ENCODE data around the gene UBL4B.

UBL4B gene

GRCh38 chr1:110070282-110070669 lies 42.0 kb upstream of the UBL4B start:
- TF ChIP-seq YY1 (IDR thresholded peaks at IDR 0.05; ENCODE audit: low read depth) (no peak), USF1 (IDR thresholded peaks at IDR 0.05) (no peak)

GRCh38 chr1:110070671-110071242 lies 41.5 kb upstream of the UBL4B start, which contains the start of gene ALX3:
ALX3 (minus strand) TSS chr1:110070672; CDS start chr1:110070612, 60 bp downstream.
- TF ChIP-seq MAX (IDR thresholded peaks at IDR 0.05) (no peak), ZBTB7A (IDR thresholded peaks at IDR 0.05; ENCODE audit: low read depth) (no peak), REST (IDR thresholded peaks at IDR 0.05; ENCODE audit: low read depth) (no peak), RAD21 (IDR thresholded peaks at IDR 0.05; ENCODE audit: low read depth) (no peak), EP300 (IDR thresholded peaks at IDR 0.05; ENCODE audit: borderline replicate concordance) (no peak), TEAD4 (IDR thresholded peaks at IDR 0.05) (no peak)

- TF ChIP-seq REST (IDR thresholded peaks at IDR 0.05; ENCODE audit: low read depth) (no peak), EGR1 (IDR thresholded peaks at IDR 0.05) (no peak), FOXM1 (IDR thresholded peaks at IDR 0.05; ENCODE audit: borderline replicate concordance, low read depth) (no peak), MAX (IDR thresholded peaks at IDR 0.05) (no peak), CREB1 (IDR thresholded peaks at IDR 0.05; ENCODE audit: low read depth) (no peak), USF1 (IDR thresholded peaks at IDR 0.05) (no peak), TCF12 (IDR thresholded peaks at IDR 0.05; ENCODE audit: low read depth) (no peak), YY1 (IDR thresholded peaks at IDR 0.05; ENCODE audit: low read depth) (no peak), ZBTB7A (IDR thresholded peaks at IDR 0.05; ENCODE audit: low read depth) (no peak), TEAD4 (IDR thresholded peaks at IDR 0.05) (no peak), RAD21 (IDR thresholded peaks at IDR 0.05; ENCODE audit: low read depth) (no peak), NFIC (IDR thresholded peaks at IDR 0.05) (no peak), TAF1 (IDR thresholded peaks at IDR 0.05; ENCODE audit: low read depth) (no peak), CEBPB (IDR thresholded peaks at IDR 0.05) (no peak), EP300 (IDR thresholded peaks at IDR 0.05; ENCODE audit: borderline replicate concordance) (no peak)
Measured at GRCh38 chr1:110074166-110074565, 38.1 kb upstream of the UBL4B start.

- TF ChIP-seq FOXM1 (IDR thresholded peaks at IDR 0.05; ENCODE audit: borderline replicate concordance, low read depth) = no peak
- no peak for TF ChIP-seq YY1 (IDR thresholded peaks at IDR 0.05; ENCODE audit: low read depth)
- no peak for TF ChIP-seq ZBTB7A (IDR thresholded peaks at IDR 0.05; ENCODE audit: low read depth)
- no peak for TF ChIP-seq TEAD4 (IDR thresholded peaks at IDR 0.05)
- TF ChIP-seq REST (IDR thresholded peaks at IDR 0.05; ENCODE audit: low read depth) = no peak
- TF ChIP-seq TAF1 (IDR thresholded peaks at IDR 0.05; ENCODE audit: low read depth) = no peak
- TF ChIP-seq MAX (IDR thresholded peaks at IDR 0.05) = no peak
- TF ChIP-seq RAD21 (IDR thresholded peaks at IDR 0.05; ENCODE audit: low read depth) = no peak
- no peak for TF ChIP-seq EGR1 (IDR thresholded peaks at IDR 0.05)
- TF ChIP-seq EP300 (IDR thresholded peaks at IDR 0.05; ENCODE audit: borderline replicate concordance) = no peak
Measured at GRCh38 chr1:110076789-110077500, 35.3 kb upstream of the UBL4B start.
